Measurements from ENCODE around the gene UPK3BL1.
"Not testable (repeated sequence)": the region's sequence is repeated elsewhere in the genome, so short reads cannot be mapped to it uniquely, and the experiment has no call there.

DNA sequence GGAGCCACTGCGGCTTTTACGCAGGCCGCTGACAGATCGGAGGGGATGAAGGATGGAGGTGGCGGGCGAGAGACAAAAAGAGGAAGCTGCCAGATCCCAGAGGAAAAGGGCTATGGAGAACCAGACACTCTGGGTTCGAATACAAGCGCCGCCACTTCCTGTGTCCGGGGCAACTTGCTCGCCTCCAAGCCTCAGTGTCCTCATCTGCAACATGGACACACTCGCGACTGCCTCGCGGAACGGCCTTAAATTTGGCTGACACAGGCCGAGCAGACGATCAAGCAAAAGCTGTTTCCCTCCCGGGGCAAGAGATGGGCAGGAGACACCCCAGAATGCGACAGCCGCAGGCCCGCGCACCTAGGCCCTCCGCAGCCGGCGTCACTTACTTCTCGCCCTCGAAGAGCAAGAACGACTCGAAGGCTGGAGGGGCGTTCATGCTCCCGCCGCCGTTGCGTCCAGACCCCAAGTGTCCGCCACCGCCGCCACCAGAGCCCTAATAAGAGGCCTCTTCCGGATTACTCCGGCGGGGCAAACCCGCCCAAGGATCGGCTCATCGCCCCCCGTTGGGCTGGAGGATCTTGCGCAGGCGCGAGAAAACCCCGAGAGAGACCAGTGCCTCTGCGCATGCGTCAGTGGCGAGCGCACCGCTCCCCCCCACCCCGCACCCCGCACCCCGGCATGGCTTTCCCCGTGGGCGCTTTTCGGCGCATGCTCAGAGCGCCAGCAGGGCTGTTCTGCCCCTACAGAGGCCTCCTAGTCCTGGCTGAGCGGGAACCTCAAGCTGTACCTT lies 28.8 kb upstream of the UPK3BL1 start, which contains the start of gene POLR2J2:
- TF ChIP-seq ZFP3, RARB, ZC3H10, GLIS3, ISL1, ZNF8, ESRRG, CSDC2 (CRISPR knock-in tag; IDR thresholded peaks at IDR 0.05): not testable (repeated sequence)
- TF ChIP-seq, protein P1, sequence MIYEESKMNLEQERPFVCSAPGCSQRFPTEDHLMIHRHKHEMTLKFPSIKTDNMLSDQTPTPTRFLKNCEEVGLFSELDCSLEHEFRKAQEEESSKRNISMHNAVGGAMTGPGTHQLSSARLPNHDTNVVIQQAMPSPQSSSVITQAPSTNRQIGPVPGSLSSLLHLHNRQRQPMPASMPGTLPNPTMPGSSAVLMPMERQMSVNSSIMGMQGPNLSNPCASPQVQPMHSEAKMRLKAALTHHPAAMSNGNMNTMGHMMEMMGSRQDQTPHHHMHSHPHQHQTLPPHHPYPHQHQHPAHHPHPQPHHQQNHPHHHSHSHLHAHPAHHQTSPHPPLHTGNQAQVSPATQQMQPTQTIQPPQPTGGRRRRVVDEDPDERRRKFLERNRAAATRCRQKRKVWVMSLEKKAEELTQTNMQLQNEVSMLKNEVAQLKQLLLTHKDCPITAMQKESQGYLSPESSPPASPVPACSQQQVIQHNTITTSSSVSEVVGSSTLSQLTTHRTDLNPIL (CRISPR knock-in tag; IDR thresholded peaks at IDR 0.05; ENCODE audit: low read depth), result not testable (repeated sequence)
- TF ChIP-seq, protein P2, sequence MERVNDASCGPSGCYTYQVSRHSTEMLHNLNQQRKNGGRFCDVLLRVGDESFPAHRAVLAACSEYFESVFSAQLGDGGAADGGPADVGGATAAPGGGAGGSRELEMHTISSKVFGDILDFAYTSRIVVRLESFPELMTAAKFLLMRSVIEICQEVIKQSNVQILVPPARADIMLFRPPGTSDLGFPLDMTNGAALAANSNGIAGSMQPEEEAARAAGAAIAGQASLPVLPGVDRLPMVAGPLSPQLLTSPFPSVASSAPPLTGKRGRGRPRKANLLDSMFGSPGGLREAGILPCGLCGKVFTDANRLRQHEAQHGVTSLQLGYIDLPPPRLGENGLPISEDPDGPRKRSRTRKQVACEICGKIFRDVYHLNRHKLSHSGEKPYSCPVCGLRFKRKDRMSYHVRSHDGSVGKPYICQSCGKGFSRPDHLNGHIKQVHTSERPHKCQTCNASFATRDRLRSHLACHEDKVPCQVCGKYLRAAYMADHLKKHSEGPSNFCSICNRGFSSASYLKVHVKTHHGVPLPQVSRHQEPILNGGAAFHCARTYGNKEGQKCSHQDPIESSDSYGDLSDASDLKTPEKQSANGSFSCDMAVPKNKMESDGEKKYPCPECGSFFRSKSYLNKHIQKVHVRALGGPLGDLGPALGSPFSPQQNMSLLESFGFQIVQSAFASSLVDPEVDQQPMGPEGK (CRISPR knock-in tag; IDR thresholded peaks at IDR 0.05; ENCODE audit: borderline replicate concordance), result not testable (repeated sequence)

Data from SK-N-SH treated with all-trans-retinoic acid at 6 μM for 48 hours (cell line).